Thoracic aorta (tissue), 2 donors: ENCODE results near the gene PPM1H. TPM values are rescaled to one million over a fixed set of nuclear protein-coding genes. Genes with fewer than 3 reads are reported as not detected.

Experiments used
- ATAC-seq: fragments of 150-250 bp; one replicate; pipeline ENCODE4 v1.8.0; 2017; ENCODE audit warnings: low read depth; ENCODE audit not compliant: insufficient number of reproducible peaks, low FRiP score
- DNase-seq: peaks from one replicate; pipeline ENCODE4 v3.0.0-alpha.2; 2020; ENCODE audit warnings: low spot score
- H3K27ac ChIP-seq, 2 donors: fragments of 200-600 bp; sonication (generic); 1 replicate in 1 of 2; 2 replicates in 1 of 2; pipeline ENCODE4 v1.5.1; 2016; ENCODE audit warnings: mild to moderate bottlenecking in 2 of 2, moderate library complexity in 2 of 2
- H3K27me3 ChIP-seq: fragments of 200-600 bp; sonication (generic); replicated peaks from 2 replicates; pipeline ENCODE4 v1.6.0; 2016; ENCODE audit warnings: mild to moderate bottlenecking; ENCODE audit not compliant: insufficient read depth
- H3K36me3 ChIP-seq: fragments of 200-600 bp; sonication (generic); one replicate; pipeline ENCODE4 v1.5.1; 2016
- H3K4me1 ChIP-seq, 2 donors: fragments of 200-600 bp; sonication (generic); 1 replicate in 1 of 2; 2 replicates in 1 of 2; pipeline versions ENCODE4 v1.5.1 to v1.6.0; 2016; ENCODE audit warnings: low read depth in 2 of 2, mild to moderate bottlenecking in 1 of 2; ENCODE audit not compliant: control insufficient read depth in 1 of 2
- H3K4me3 ChIP-seq: fragments of 200-600 bp; sonication (generic); 2 replicates; pipeline ENCODE4 v1.5.1; 2016; ENCODE audit warnings: mild to moderate bottlenecking
- H3K9me3 ChIP-seq: fragments of 200-600 bp; sonication (generic); 2 replicates; pipeline ENCODE4 v1.5.1; 2016
- total RNA-seq, 2 donors: library from RNA; depleted of rRNA; stranded (reverse); fragments of >200 nt; gene quantifications; one replicate each; pipeline versions ENCODE4 v1.1.0 to v1.2.3, GENCODE V29; 2016
- TF ChIP-seq, protein P1 (sequence below): fragments of 200-600 bp; sonication (generic); IDR thresholded peaks from one replicate; pipeline ENCODE4 v1.5.1; 2019; ENCODE audit warnings: antibody characterized with exemption

PPM1H gene
- total RNA-seq, 2 donors from 2014 or later, result 9.1 to 10.3 TPM

DNA sequence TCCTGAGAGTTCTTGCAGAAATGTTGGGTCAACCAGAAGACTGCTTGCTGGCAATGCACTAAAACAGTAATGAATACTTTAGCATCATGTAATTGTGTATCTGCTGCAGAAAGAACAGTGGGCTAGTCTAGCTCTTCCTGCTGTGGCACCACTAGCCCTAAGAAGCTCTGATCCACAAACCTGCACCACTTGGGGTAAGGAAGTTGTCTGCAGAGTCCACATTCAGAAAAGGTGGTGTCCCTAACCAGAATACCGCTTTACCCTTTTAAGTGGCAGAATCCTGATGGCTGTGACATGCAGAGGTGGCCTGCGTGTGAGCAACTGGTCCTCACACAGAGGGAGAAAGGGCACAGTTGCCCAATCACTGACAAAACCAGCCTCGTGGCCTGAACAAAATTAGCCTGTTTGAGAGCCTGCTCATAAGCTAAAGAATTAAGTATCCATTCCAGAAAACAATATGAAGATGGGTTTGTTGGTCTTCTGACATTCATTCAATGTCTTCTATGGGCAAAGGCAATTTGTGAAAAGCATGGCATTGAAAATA lies 165.8 kb downstream of the PPM1H start:
- Histone ChIP-seq H3K4me3 (no peak overlapping the region), H3K36me3 (no peaks in the 10 kb centered on the region), H3K27me3 (no peaks in the 10 kb centered on the region), H3K4me1 (peaks cover 0 to 10% of the 10 kb centered on the region in 2 donors), H3K27ac (no peak overlapping the region), H3K9me3 (no peaks in the 10 kb centered on the region)
- ATAC-seq, result no peak
- no peak for DNase-seq
- TF ChIP-seq, protein P1, sequence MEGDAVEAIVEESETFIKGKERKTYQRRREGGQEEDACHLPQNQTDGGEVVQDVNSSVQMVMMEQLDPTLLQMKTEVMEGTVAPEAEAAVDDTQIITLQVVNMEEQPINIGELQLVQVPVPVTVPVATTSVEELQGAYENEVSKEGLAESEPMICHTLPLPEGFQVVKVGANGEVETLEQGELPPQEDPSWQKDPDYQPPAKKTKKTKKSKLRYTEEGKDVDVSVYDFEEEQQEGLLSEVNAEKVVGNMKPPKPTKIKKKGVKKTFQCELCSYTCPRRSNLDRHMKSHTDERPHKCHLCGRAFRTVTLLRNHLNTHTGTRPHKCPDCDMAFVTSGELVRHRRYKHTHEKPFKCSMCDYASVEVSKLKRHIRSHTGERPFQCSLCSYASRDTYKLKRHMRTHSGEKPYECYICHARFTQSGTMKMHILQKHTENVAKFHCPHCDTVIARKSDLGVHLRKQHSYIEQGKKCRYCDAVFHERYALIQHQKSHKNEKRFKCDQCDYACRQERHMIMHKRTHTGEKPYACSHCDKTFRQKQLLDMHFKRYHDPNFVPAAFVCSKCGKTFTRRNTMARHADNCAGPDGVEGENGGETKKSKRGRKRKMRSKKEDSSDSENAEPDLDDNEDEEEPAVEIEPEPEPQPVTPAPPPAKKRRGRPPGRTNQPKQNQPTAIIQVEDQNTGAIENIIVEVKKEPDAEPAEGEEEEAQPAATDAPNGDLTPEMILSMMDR, result no peak

DNA sequence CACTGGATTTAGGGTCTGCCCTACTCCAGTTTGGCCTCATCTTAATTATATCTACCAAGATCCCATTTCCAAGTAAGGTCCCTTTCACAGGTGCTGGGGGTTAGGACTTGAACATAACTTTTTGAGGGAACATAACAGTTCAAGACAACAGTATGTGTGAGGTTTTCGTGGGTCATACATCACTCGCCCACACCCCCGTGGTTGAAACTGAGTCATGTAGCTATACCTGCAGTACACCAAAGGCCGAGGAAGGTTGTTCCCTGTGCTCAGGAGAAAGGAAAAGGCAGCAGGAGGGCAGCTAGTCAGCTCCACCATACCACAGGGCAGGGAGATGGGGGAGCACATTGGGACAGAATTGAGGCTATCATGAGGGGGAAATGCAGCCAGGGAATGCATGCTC lies 167.0 kb downstream of the PPM1H start:
- Histone ChIP-seq H3K4me3 (no peak overlapping the region), H3K4me1 (peaks cover 0 to 10% of the 10 kb centered on the region in 2 donors), H3K27me3 (no peaks in the 10 kb centered on the region), H3K9me3 (no peaks in the 10 kb centered on the region), H3K36me3 (no peaks in the 10 kb centered on the region), H3K27ac (no peak overlapping the region)
- ATAC-seq, result no peak
- TF ChIP-seq, protein P1, result no peak
- no peak for DNase-seq

DNA sequence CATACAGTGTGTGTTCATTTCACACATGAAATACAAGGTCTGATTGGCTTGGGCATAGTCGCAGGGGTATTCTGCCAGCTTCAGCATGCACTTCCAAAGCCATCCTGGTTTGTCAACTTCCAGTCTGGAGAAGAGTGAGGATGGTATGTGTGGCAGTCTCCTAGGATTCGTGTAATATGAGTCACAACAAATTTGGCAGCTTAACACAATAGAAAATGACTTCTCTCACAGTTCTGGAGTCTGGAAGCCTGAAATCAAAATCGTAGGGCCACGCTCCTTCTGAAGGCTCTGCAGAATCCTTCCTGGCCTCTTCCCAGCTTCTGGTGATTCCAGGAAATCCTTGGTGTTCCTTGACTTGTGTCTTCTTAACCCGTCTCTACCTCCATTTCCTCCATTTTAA lies 167.5 kb downstream of the PPM1H start:
- H3K9me3 ChIP-seq, result no peaks in the 10 kb centered on the region
- no peak for DNase-seq
- H3K27ac ChIP-seq, result no peak overlapping the region
- H3K4me3 ChIP-seq, result no peak overlapping the region
- no peaks in the 10 kb centered on the region for H3K27me3 ChIP-seq
- H3K36me3 ChIP-seq, result no peaks in the 10 kb centered on the region
- no peak for ATAC-seq
- peaks cover 0 to 10% of the 10 kb centered on the region in 2 donors for H3K4me1 ChIP-seq
- TF ChIP-seq, protein P1, result no peak

DNA sequence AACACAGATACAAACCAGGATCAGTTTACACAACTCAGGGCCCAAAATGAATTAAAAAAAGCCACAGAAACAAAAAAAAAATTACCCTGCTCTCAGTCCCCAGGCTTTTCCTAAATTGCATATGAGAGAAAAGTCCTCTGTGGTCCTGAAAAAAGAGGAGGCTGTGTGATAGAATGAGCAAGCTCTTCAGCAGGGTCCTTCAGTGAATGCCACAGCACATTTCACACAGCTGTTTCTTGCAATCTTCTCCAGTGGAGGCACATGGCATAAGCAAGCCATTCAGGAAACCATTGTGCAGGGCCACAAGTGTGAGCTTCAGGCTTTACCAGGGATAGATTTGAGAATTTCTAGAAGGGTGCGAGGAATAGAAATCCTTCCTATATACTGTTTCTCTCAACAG lies 168.5 kb downstream of the PPM1H start:
- TF ChIP-seq, protein P1, result no peak
- no peak for ATAC-seq

DNA sequence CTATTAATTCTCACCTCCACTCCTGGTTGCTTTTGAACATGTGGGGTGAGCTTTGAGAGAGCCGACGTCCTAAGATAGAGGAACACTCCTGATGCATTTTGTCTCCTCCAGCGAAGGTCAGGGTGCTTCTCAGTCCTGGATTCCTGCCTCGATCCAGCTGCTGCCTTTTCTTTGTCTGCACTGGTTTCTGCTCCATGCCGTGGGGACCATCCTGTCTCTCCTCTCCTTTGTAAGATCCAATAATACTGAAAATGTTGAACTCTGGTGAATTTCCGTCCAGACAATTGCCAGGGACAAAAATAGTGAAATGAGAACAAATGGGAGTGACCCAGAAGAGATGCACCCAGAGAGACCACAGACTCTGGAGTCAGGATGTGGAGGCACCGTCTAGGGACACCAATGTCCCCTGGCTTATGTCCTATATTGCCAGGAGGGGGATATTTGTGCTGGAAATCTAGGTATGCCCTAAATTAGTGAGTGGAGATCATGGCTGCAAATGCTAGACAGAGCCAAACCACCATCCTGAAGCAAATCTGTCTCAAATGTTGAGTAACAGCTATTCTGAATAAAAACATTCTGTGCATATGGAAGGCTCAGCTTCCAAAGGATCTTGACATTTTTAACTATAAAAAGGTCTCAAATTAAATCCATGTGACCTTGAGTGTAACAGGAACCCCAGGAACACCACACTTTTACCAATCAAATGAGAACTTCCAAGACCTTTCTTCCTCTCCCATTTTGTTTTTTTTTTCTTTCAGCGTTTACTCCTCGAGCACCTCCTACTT lies 170.9 kb downstream of the PPM1H start:
- Histone ChIP-seq H3K4me3 (no peak overlapping the region), H3K4me1 (peaks cover 0 to 4% of the 10 kb centered on the region in 2 donors), H3K27me3 (no peaks in the 10 kb centered on the region), H3K27ac (no peak overlapping the region), H3K9me3 (no peaks in the 10 kb centered on the region), H3K36me3 (no peaks in the 10 kb centered on the region)
- DNase-seq (no peak), ATAC-seq (no peak)
- TF ChIP-seq, protein P1, result no peak

More for the DNA sequence above, 168.5 kb downstream of the PPM1H start:
- Histone ChIP-seq H3K27me3 (no peaks in the 10 kb centered on the region), H3K4me1 (peaks cover 0 to 11% of the 10 kb centered on the region in 2 donors), H3K36me3 (no peaks in the 10 kb centered on the region), H3K9me3 (no peaks in the 10 kb centered on the region), H3K27ac (no peak overlapping the region), H3K4me3 (no peak overlapping the region)
- DNase-seq, result no peak
